WTC11 (cell line): ENCODE measurements around the gene IRF4. TPM values are rescaled to one million over a fixed set of nuclear protein-coding genes. Genes with fewer than 3 reads are reported as not detected.

Experiments
- ATAC-seq: fragments of 200-7000 bp; cut with Tn5 transposase; 2 replicates; pipeline ENCODE4 v1.10.0; 2021; ENCODE audit warnings: mild to moderate bottlenecking, moderate library complexity
- CTCF ChIA-PET: fragments of 300-600 bp; sonication (Branson Sonifier 250); formaldehyde crosslinking; loops from one replicate; lab custom pipeline; 2021; ENCODE audit warnings: antibody characterized with exemption; lab: Charles Lee
- POLR2A ChIA-PET: fragments of 350-600 bp; sonication (Branson Sonifier 250); formaldehyde crosslinking; loops from one replicate; lab custom pipeline; 2021; ENCODE audit warnings: antibody characterized with exemption; lab: Charles Lee
- DNase-seq: peaks from one replicate; pipeline ENCODE4 v3.0.0; 2021; ENCODE audit warnings: low spot score
- H3K27ac Mint-ChIP-seq: 2 replicates; pipeline ENCODE4 v1.8.0; 2021; ENCODE audit warnings: mixed read lengths
- H3K27me3 Mint-ChIP-seq: 2 replicates; pipeline ENCODE4 v1.8.0; 2021; ENCODE audit warnings: low read depth, mild to moderate bottlenecking, moderate library complexity, mixed read lengths
- H3K36me3 Mint-ChIP-seq: 2 replicates; pipeline ENCODE4 v1.8.0; 2021; ENCODE audit warnings: mixed read lengths
- H3K4me1 Mint-ChIP-seq: 2 replicates; pipeline ENCODE4 v1.8.0; 2022; ENCODE audit warnings: mixed read lengths
- H3K4me3 Mint-ChIP-seq: 2 replicates; pipeline ENCODE4 v1.8.0; 2021; ENCODE audit warnings: mild to moderate bottlenecking, moderate library complexity, mixed read lengths
- H3K9me3 Mint-ChIP-seq: 2 replicates; pipeline ENCODE4 v1.8.0; 2021; ENCODE audit warnings: mixed read lengths
- ATF6 ChIP-seq: sonication (generic); formaldehyde crosslinking; IDR thresholded peaks from 2 replicates; pipeline ENCODE4 v1.8.1; 2023; ENCODE audit warnings: mild to moderate bottlenecking, missing genetic modification reagents
- E2F4 ChIP-seq: sonication (generic); formaldehyde crosslinking; IDR thresholded peaks from 2 replicates; pipeline ENCODE4 v1.8.1; 2022; ENCODE audit warnings: low read depth, mild to moderate bottlenecking, moderate library complexity, missing genetic modification reagents, borderline replicate concordance
- E2F5 ChIP-seq: sonication (generic); formaldehyde crosslinking; IDR thresholded peaks from 2 replicates; pipeline ENCODE4 v1.8.1; 2022; ENCODE audit warnings: mild to moderate bottlenecking, moderate library complexity, missing genetic modification reagents
- EMX1 ChIP-seq: fragments of 250-450 bp; sonication (Bioruptor Pico); IDR thresholded peaks from 2 replicates; pipeline ENCODE4 v1.8.0; 2021; ENCODE audit warnings: mild to moderate bottlenecking
- ERG ChIP-seq: fragments of 250-450 bp; sonication (Bioruptor Pico); IDR thresholded peaks from 2 replicates; pipeline ENCODE4 v1.8.0; 2021; ENCODE audit warnings: mild to moderate bottlenecking
- FOXJ3 ChIP-seq: sonication (generic); formaldehyde crosslinking; IDR thresholded peaks from 2 replicates; pipeline ENCODE4 v1.9.0; 2021; ENCODE audit warnings: missing genetic modification reagents, mild to moderate bottlenecking, borderline replicate concordance
- GTF2I ChIP-seq: fragments of 250-450 bp; sonication (Bioruptor Pico); conservative IDR thresholded peaks from 2 replicates; pipeline ENCODE4 v1.4.0; 2021; ENCODE audit warnings: mild to moderate bottlenecking
- JAZF1 ChIP-seq: fragments of 250-450 bp; sonication (Bioruptor Pico); IDR thresholded peaks from 2 replicates; pipeline ENCODE4 v1.9.0; 2021; ENCODE audit warnings: moderate library complexity, mild to moderate bottlenecking, inconsistent platforms
- MYBL2 ChIP-seq: sonication (generic); formaldehyde crosslinking; IDR thresholded peaks from 2 replicates; pipeline ENCODE4 v1.8.1; 2023; ENCODE audit warnings: mild to moderate bottlenecking, moderate library complexity, missing genetic modification reagents
- USF1 ChIP-seq: sonication (generic); formaldehyde crosslinking; IDR thresholded peaks from 2 replicates; pipeline ENCODE4 v1.8.0; 2022; ENCODE audit warnings: mild to moderate bottlenecking, missing genetic modification reagents
- ZBTB21 ChIP-seq: sonication (generic); formaldehyde crosslinking; IDR thresholded peaks from 2 replicates; pipeline ENCODE4 v1.8.1; 2023; ENCODE audit warnings: mild to moderate bottlenecking, missing genetic modification reagents, borderline replicate concordance
- ZBTB43 ChIP-seq: sonication (generic); formaldehyde crosslinking; IDR thresholded peaks from 2 replicates; pipeline ENCODE4 v1.8.1; 2023; ENCODE audit warnings: mild to moderate bottlenecking, missing genetic modification reagents
- ZMAT4 ChIP-seq: fragments of 250-450 bp; sonication (Bioruptor Pico); IDR thresholded peaks from 2 replicates; pipeline ENCODE4 v1.9.0; 2021; ENCODE audit warnings: mild to moderate bottlenecking
- ZNF121 ChIP-seq: sonication (generic); formaldehyde crosslinking; IDR thresholded peaks from 2 replicates; pipeline ENCODE4 v1.8.0; 2023; ENCODE audit warnings: missing genetic modification reagents
- ZNF219 ChIP-seq: sonication (generic); formaldehyde crosslinking; IDR thresholded peaks from 2 replicates; pipeline ENCODE4 v1.8.0; 2023; ENCODE audit warnings: missing genetic modification reagents, mild to moderate bottlenecking, borderline replicate concordance
- ZNF232 ChIP-seq: sonication (generic); formaldehyde crosslinking; IDR thresholded peaks from 2 replicates; pipeline ENCODE4 v1.8.0; 2022; ENCODE audit warnings: mild to moderate bottlenecking, missing genetic modification reagents
- ZNF281 ChIP-seq: sonication (generic); formaldehyde crosslinking; IDR thresholded peaks from 2 replicates; pipeline ENCODE4 v1.8.0; 2023; ENCODE audit warnings: mild to moderate bottlenecking, missing genetic modification reagents
- ZNF416 ChIP-seq: fragments of 250-450 bp; sonication (Bioruptor Pico); IDR thresholded peaks from 2 replicates; pipeline ENCODE4 v1.9.0; 2021; ENCODE audit warnings: mild to moderate bottlenecking, inconsistent platforms
- ZNF532 ChIP-seq: fragments of 250-450 bp; sonication (Bioruptor Pico); IDR thresholded peaks from 2 replicates; pipeline ENCODE4 v1.9.0; 2021; ENCODE audit warnings: mild to moderate bottlenecking, borderline replicate concordance
- total RNA-seq: library from RNA; stranded (reverse); gene quantifications from 3 replicates; pipeline ENCODE4 v1.2.3, GENCODE V29; 2021

Gene IRF4
- total RNA-seq, 1 experiment from 2014 or later, result 1.6 TPM

GRCh38 chr6:372336-372911 lies 19.1 kb upstream of the IRF4 start (continued):
- TF ChIP-seq ATF6 (no peak), MYBL2 (CRISPR knock-in tag) (no peak), E2F5 (CRISPR knock-in tag) (no peak), FOXJ3 (CRISPR knock-in tag) (no peak), ZBTB21 (CRISPR knock-in tag) (no peak), ZNF232 (CRISPR knock-in tag) (no peak), ZNF219 (CRISPR knock-in tag) (no peak), EMX1 (CRISPR knock-in tag) (no peak), USF1 (CRISPR knock-in tag) (no peak), ZNF121 (CRISPR knock-in tag) (no peak)

GRCh38 chr6:373031-373430 lies 18.5 kb upstream of the IRF4 start:
- DNase-seq (no peak), ATAC-seq (no peak)
- Mint-ChIP-seq H3K36me3 (peaks cover 59% of the 10 kb centered on the region), H3K4me3 (no peak overlapping the region), H3K27ac (no peak overlapping the region), H3K27me3 (peaks cover 16% of the 10 kb centered on the region), H3K4me1 (peaks cover 14% of the 10 kb centered on the region), H3K9me3 (peaks cover 56% of the 10 kb centered on the region)
- CTCF ChIA-PET, result interaction anchor here (1.2 to 1.7 kb wide), 4 partner anchors 10 to 156 kb away, joined by 3 to 11 read pairs (median 6); no protein-coding TSS in a partner anchor
- POLR2A ChIA-PET, result no interaction called here
- no peak for TF ChIP-seq ERG (CRISPR knock-in tag)
- TF ChIP-seq ZNF416 (CRISPR knock-in tag), result no peak
- TF ChIP-seq ZMAT4 (CRISPR knock-in tag), result no peak
- TF ChIP-seq JAZF1 (CRISPR knock-in tag), result no peak
- TF ChIP-seq GTF2I (CRISPR knock-in tag), result no peak
- no peak for TF ChIP-seq ZNF532 (CRISPR knock-in tag)
- TF ChIP-seq ZBTB43 (CRISPR knock-in tag), result no peak
- TF ChIP-seq E2F4 (CRISPR knock-in tag), result no peak
- TF ChIP-seq ZNF281 (CRISPR knock-in tag), result no peak
